Stimulated activated CD4-positive, alpha-beta T cell treated with anti-CD3 and anti-CD28 coated beads, TNF-alpha, amount 100 ng/mL, for 48 hours (primary cell): ENCODE data around the gene SSR1.
A peak's percentile ranks its signal among the peaks of the same experiment; 100 is the strongest.

ENCODE experiments used
- DNase-seq, 3 donors: peaks; one replicate each; pipeline ENCODE4 v3.0.0-alpha.2; 2020; ENCODE audit warnings: low read depth in 3 of 3

Gene SSR1

DNA sequence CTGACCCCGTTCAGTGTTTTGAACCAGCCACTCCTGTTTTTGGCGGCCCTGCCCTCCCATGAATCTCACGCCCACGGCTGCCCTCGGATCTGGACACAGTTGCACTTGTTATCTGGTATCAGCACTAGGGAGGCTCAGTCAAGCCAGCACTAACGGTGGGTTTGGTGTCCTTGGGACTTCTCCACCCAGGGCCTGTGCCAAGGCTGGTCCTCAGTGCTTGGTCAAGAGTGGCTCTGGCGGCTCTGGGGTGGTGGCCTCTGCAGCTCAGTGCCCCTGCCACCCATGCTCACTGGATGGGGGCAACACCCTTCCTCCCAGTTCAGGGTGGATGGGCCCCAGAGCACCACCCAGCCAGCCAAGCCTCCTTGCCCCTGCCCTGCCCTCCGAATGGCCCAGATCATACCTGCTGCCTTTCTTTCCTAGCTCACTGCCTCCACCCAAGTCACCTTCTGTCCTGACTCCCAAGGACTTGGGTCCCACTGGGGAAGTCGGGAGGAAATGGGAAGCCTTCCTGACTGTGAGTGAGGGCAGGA is 54.7 kb downstream of the SSR1 start:
- no peak for DNase-seq

DNA sequence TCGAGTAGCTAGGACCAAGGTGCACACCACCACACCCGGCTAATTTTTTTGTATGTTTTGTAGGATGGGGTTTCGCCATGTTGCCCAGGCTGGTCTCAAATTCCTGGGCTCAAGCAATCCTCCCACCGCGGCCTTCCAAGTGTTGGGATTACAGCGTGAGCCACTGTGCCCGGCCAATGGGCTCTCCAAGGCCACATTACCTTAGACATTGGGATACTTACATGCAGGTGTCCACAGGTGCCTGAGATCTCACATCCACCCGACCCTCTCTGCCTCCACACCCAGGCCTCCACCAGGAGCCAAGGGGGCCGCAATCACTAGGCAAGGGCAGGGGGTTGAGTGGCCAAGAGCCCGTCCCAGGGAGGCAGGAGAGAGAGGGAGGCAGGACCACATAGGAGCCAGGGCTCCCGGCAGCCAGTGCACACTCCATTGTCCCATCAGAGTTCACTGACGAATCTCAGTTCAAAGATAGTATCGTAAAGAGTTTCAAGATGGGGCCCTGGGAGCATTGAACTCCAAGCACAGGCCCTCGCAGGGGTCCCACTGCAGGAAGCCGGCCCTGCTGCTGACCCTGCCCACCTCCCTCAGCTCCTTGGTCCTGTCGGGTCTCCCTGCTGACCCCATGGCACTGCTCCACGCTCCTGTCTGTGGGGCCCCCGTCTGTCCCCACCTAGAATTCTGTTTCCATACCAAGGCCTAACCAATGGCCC is 55.3 kb downstream of the SSR1 start:
- DNase-seq, result no peak

DNA sequence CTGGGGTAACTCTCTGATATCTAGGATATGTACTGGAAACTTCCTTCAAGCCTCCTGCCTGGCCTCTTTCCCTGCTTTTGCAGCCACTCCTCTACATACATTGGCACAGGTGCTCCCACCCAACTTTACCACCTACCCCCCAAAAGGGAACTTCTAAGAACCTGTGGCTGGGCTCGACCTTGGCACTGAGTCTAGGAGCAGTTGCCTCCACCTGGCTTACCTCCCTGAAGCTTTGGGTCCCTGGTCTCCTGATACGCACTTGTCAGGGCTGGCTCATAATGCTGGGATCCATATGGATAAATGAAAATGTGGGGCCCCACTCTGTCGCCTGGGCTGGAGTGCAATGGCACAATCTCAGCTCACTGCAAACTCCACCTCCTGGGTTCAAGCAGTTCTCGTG is 56.2 kb downstream of the SSR1 start:
- no peak for DNase-seq

GRCh38 chr6:7255918-7256317 is 57.1 kb downstream of the SSR1 start:
- DNase-seq, result no peak

DNA sequence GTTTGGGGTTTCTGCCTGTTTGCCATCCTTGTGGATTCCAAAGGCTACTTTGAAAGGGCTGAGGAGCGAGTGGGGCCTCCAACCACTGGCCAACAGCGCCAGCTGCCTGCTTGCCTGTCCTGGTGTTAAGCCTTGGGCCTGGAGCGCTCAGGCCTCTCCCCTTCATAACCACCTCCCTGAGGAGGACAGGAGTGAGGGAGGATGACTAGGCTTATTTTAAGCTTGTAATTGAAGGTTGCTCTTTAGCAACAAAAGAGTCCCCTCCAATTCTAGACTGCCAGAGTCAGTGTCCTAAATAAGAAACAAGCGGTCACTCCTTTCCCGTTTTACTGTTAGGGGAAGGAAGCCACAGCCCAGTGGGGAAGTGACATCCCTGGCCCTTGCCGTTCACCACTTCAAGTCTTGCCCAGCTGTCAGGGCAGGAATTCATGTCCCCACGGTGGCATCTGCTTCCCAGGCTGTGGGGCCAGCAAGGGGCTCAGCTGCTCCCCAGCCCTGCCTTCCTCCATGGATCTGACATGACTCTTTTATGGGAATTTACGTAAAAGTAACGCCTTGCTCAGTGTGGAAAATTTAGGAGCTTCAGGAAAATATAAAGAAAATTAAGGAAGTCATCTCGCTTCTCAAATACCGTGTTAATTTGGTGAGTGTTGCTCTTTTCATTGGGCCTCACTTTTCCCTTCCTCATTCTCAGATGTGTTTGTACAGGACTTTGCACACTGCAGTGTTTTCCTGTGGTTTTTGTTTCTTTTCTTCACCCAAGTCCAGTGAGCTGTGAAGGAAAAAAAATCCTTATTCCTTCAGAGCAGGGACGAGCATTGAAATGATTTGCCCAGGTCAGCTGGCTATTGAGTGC is 57.8 kb downstream of the SSR1 start:
- no peak for DNase-seq

DNA sequence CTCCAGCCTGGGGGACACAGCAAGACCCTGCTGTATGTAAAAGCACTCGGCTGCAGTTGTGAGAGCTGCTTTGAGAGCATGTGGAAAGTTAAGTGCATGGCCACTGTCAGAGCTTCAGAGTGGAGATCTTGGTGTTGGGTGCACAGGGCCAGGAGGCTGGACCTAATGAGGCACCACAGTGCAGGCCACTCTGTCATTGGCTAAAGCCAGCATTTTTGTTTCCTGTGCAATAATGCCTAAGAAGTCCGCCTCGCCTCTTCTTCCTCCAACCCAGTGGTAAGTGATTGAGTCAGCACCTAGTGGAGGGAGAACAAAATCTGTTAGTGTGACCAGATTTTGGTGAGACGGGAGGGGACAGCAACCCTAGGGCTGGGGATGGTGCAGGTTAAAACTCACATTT is 60.6 kb downstream of the SSR1 start:
- DNase-seq, result no peak

DNA sequence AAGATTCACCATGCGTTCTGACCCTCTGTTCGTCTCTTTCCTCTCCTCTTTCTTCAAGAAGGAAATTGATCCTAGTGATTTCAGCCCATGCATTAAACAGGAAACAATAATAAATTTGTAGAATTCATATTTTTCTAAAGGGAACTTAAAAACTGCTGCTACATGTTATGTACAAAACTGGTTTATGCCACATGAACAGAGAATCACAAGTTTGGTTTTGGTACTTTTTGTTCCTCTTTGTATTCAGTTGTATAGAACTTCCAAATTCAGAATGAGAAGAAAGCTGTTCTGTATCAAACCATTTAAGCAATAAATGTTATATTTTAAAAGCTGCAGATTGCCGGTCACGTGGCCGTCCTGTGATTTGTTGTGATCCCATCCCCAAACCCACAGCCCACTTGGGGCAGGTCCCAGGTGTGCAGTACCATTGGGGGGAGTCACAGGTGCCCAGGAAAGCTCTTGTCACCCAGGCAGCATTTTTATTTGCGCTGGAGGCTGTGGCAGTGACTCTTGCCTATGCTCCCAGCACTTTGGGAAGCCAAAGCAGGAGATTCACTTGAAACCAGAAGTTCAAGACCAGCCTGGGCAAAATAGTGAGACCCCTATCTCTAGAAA is 61.2 kb downstream of the SSR1 start:
- no peak for DNase-seq

GRCh38 chr6:7250812-7251211 is 62.2 kb downstream of the SSR1 start:
- no peak for DNase-seq

DNA sequence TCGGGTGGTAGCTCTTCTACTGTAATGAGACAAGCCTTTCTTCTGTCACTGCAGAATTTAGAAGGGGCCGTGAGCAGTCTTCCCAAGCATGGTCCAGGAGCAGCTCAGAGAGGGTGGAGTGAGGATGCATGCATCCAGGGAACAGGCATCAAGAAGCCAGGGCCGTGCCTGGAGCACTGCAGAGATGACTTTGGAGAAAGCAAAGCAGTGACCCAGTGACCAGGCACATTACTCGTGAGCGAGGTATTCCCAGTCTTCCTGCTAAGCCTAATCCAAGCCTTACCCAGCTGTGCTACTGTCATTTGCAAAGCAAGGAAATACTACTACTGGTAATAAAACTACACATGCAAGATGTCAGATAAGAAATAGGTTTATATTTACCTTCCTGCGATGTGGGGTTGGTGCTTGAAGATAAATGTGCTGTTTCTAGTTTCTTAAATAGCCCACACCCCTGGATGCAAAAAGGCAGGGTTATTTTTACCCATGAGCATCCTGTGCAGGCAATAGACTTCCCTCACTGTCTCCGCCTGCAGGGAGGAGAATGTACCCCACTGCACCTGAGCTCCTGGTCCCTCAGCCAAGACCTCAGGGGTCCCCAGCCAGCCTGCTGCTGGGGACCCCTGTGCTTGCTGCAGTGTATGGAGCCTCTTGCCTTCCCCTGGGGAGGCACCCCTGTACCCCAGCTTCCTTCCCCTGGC is 62.9 kb downstream of the SSR1 start:
- DNase-seq, result no peak

GRCh38 chr6:7249391-7249790 is 63.6 kb downstream of the SSR1 start:
- DNase-seq, result no peak

DNA sequence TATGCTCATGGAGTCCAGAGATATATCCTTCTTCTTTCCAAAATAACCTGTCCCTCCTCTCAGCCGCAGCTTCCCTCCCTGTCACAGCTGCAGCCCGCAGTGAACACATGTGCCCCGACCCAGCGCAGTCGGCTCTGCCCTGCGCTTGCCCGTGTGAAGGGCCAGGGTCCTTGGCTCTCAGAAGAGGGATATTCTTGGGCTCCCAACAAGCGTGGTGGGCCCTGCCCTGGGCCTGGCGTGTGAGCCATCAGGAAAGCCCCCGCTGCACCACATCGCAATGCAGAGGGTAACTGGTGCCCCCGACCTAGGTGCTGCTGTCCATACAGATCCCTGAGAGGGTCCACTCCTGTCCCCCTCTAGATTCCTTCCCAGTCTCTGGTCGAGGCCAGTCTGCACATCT is 65.2 kb downstream of the SSR1 start:
- DNase-seq, result no peak

DNA sequence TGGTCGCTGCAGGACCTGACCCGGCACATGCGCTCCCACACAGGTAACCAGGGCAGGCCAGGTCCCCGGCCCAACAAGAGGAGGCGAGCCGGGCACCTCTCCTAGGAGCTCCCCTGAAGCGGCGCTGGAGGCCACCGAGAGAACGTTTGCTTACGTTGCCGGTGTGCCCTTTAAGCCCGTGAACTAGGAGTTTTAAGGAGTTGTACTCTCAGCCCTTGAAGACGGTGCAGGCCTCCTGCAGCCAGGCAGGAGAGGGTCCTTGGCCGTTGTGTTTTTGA is 65.9 kb downstream of the SSR1 start:
- DNase-seq, result no peak

DNA sequence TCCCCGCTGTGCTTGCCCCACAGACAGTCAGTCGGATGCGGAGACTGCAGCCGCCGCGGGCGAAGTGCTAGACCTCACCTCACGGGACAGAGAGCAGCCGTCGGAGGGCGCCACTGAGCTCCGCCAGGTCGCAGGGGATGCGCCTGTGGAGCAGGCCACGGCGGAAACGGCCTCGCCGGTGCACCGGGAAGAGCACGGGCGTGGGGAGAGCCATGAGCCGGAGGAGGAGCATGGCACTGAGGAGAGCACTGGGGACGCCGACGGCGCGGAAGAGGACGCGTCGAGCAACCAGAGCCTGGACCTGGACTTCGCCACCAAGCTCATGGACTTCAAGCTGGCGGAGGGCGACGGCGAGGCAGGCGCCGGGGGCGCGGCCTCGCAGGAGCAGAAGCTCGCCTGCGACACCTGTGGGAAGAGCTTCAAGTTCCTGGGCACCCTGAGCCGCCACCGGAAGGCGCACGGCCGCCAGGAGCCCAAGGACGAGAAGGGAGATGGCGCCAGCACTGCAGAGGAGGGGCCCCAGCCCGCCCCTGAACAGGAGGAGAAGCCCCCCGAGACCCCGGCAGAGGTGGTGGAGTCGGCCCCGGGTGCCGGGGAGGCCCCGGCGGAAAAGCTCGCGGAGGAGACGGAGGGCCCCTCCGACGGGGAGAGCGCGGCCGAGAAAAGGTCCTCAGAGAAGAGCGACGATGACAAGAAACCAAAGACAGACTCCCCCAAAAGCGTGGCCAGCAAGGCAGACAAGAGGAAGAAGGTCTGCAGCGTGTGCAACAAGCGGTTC is 66.4 kb downstream of the SSR1 start:
- no peak for DNase-seq

- no peak for DNase-seq
Observed at GRCh38 chr6:7245668-7246393, 67.2 kb downstream of the SSR1 start.

- peak in 2 of 3 donors; percentile 14 to 20 for DNase-seq
Observed at GRCh38 chr6:7243179-7243981, 69.6 kb downstream of the SSR1 start.

- no peak for DNase-seq
Observed at GRCh38 chr6:7242835-7243178, 70.2 kb downstream of the SSR1 start.

GRCh38 chr6:7241709-7242645 is 71.0 kb downstream of the SSR1 start:
- DNase-seq, result no peak

GRCh38 chr6:7241160-7241559 is 71.8 kb downstream of the SSR1 start:
- DNase-seq, result no peak

- no peak for DNase-seq
Observed at GRCh38 chr6:7240351-7240750, 72.6 kb downstream of the SSR1 start.
